ENCODE measurements around the gene EGFR. TPM values are rescaled to one million over a fixed set of nuclear protein-coding genes. Genes with fewer than 3 reads are reported as not detected.

EGFR gene
- total and polyA plus RNA-seq, 7 donors, result 3.6 to 39.7 (median 14.1) TPM

- intact Hi-C loops (cut with DNase I), result loop anchor here in 1 of 2 donors (10.0 kb wide), 1 partner anchor 53 kb away; no protein-coding TSS in a partner anchor
- no peaks in the 10 kb centered on the region for H3K9me3 ChIP-seq
- DNase-seq (no peak), ATAC-seq (peak; percentile 7 to 19 (median 16))
- H3K27ac ChIP-seq, result peak overlapping the region; percentile 60
- TF ChIP-seq, protein P1, sequence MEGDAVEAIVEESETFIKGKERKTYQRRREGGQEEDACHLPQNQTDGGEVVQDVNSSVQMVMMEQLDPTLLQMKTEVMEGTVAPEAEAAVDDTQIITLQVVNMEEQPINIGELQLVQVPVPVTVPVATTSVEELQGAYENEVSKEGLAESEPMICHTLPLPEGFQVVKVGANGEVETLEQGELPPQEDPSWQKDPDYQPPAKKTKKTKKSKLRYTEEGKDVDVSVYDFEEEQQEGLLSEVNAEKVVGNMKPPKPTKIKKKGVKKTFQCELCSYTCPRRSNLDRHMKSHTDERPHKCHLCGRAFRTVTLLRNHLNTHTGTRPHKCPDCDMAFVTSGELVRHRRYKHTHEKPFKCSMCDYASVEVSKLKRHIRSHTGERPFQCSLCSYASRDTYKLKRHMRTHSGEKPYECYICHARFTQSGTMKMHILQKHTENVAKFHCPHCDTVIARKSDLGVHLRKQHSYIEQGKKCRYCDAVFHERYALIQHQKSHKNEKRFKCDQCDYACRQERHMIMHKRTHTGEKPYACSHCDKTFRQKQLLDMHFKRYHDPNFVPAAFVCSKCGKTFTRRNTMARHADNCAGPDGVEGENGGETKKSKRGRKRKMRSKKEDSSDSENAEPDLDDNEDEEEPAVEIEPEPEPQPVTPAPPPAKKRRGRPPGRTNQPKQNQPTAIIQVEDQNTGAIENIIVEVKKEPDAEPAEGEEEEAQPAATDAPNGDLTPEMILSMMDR (IDR thresholded peaks at IDR 0.05), result no peak
- H3K36me3 ChIP-seq (ENCODE audit: insufficient read depth in 1 of 2, low read depth in 1 of 2), result no peaks in the 10 kb centered on the region
- peak overlapping the region; percentile 20 for H3K4me3 ChIP-seq
- H3K4me1 ChIP-seq, result peaks cover 69% of the 10 kb centered on the region
- 55 to 79% (median 60%) methylated on average over 31 to 34 of the region's 34 CpGs for WGBS, 3 donors
- no peaks in the 10 kb centered on the region for H3K27me3 ChIP-seq (ENCODE audit: insufficient read depth in 3 of 3, low read length in 2 of 3)
Measured at GRCh38 chr7:55077561-55078410, 59.0 kb downstream of the EGFR start.

- Histone ChIP-seq H3K4me3 (peak overlapping the region; percentile 20), H3K36me3 (ENCODE audit: insufficient read depth in 1 of 2, low read depth in 1 of 2) (no peaks in the 10 kb centered on the region), H3K27ac (peak overlapping the region; percentile 60), H3K9me3 (no peaks in the 10 kb centered on the region), H3K4me1 (peaks cover 62% of the 10 kb centered on the region), H3K27me3 (ENCODE audit: insufficient read depth in 3 of 3, low read length in 2 of 3) (no peaks in the 10 kb centered on the region)
- peak; percentile 15 to 60 (median 42) for ATAC-seq
- 47 to 66% (median 48%) methylated on average over 42 of the region's 42 CpGs for WGBS, 3 donors
- TF ChIP-seq, protein P1 (IDR thresholded peaks at IDR 0.05), result no peak
- peak in 1 of 2 donors; percentile 68 for DNase-seq
- intact Hi-C loops (cut with DNase I), result loop anchor here in 1 of 2 donors (10.0 kb wide), 1 partner anchor 54 kb away; no protein-coding TSS in a partner anchor
Measured at GRCh38 chr7:55078465-55079372, 59.9 kb downstream of the EGFR start.

GRCh38 chr7:55080000-55080623, 61.3 kb downstream of the EGFR start:
- no peak overlapping the region for H3K4me3 ChIP-seq
- no peak for ATAC-seq
- no peak for DNase-seq
- intact Hi-C loops (cut with DNase I), result loop anchor here in 1 of 2 donors (10.0 kb wide), 1 partner anchor 55 kb away; no protein-coding TSS in a partner anchor
- H3K27ac ChIP-seq, result no peak overlapping the region
- H3K9me3 ChIP-seq, result no peaks in the 10 kb centered on the region
- peaks cover 48% of the 10 kb centered on the region for H3K4me1 ChIP-seq
- TF ChIP-seq, protein P1 (IDR thresholded peaks at IDR 0.05), result no peak
- no peaks in the 10 kb centered on the region for H3K36me3 ChIP-seq (ENCODE audit: insufficient read depth in 1 of 2, low read depth in 1 of 2)
- no peaks in the 10 kb centered on the region for H3K27me3 ChIP-seq (ENCODE audit: insufficient read depth in 3 of 3, low read length in 2 of 3)

- no peak for DNase-seq
- Histone ChIP-seq H3K4me1 (peaks cover 46% of the 10 kb centered on the region), H3K27ac (peak overlapping the region; percentile 11), H3K36me3 (ENCODE audit: insufficient read depth in 1 of 2, low read depth in 1 of 2) (no peaks in the 10 kb centered on the region), H3K4me3 (no peak overlapping the region), H3K9me3 (no peaks in the 10 kb centered on the region), H3K27me3 (ENCODE audit: insufficient read depth in 3 of 3, low read length in 2 of 3) (no peaks in the 10 kb centered on the region)
- 38 to 79% (median 50%) methylated on average over 7 of the region's 7 CpGs for WGBS, 3 donors
- TF ChIP-seq, protein P1 (IDR thresholded peaks at IDR 0.05), result no peak
- intact Hi-C loops (cut with DNase I), result no loop called here
- ATAC-seq, result no peak
Measured at GRCh38 chr7:55081068-55081467, 62.3 kb downstream of the EGFR start.
